ENCODE data around the gene NDUFB10.

Gene NDUFB10

GRCh38 chr16:1914988-1915387 is 44.4 kb upstream of the NDUFB10 start:
- TF ChIP-seq CTCF (IDR thresholded peaks at IDR 0.05; ENCODE audit: low read depth, low read length, missing control alignments): no peak
- in situ Hi-C loops (cut with HindIII; ENCODE audit: low sequenced_read_pairs): no loop called here
- H3K4me3 ChIP-seq (ENCODE audit: low read depth, low read length): no peak overlapping the region
- DNase-seq (ENCODE audit: low read depth): no peak

GRCh38 chr16:1915732-1916639 is 43.4 kb upstream of the NDUFB10 start:
- in situ Hi-C loops (cut with HindIII; ENCODE audit: low sequenced_read_pairs): no loop called here
- no peak for TF ChIP-seq CTCF (IDR thresholded peaks at IDR 0.05; ENCODE audit: low read depth, low read length, missing control alignments)
- no peak for DNase-seq (ENCODE audit: low read depth)
- no peak overlapping the region for H3K4me3 ChIP-seq (ENCODE audit: low read depth, low read length)

DNA sequence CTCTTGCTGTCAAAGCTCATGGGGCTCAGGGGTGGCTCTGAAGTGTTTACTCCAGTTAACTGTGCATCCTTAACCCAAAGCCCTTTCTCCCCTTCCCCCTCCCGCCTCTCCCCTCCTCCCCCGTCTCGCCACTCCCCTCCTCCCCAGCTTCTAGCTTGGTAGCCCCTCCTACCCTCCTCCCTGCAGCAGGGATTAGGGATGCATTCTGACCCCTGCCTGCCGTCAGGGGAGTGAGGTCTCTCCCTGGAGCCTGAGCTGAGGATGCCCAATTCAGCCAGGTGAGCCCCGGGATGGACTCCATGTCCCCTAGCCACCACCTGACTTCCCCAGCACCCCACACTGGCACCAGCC is 42.7 kb upstream of the NDUFB10 start:
- DNase-seq (ENCODE audit: low read depth): no peak
- no peak overlapping the region for H3K4me3 ChIP-seq (ENCODE audit: low read depth, low read length)
- in situ Hi-C loops (cut with HindIII; ENCODE audit: low sequenced_read_pairs): no loop called here
- no peak for TF ChIP-seq CTCF (IDR thresholded peaks at IDR 0.05; ENCODE audit: low read depth, low read length, missing control alignments)

- no peak overlapping the region for H3K4me3 ChIP-seq (ENCODE audit: low read depth, low read length)
- DNase-seq (ENCODE audit: low read depth): no peak
- in situ Hi-C loops (cut with HindIII; ENCODE audit: low sequenced_read_pairs): no loop called here
- no peak for TF ChIP-seq CTCF (IDR thresholded peaks at IDR 0.05; ENCODE audit: low read depth, low read length, missing control alignments)
Observed at GRCh38 chr16:1917056-1917664, 42.2 kb upstream of the NDUFB10 start.

GRCh38 chr16:1917665-1918350 is 41.5 kb upstream of the NDUFB10 start:
- in situ Hi-C loops (cut with HindIII; ENCODE audit: low sequenced_read_pairs): no loop called here
- H3K4me3 ChIP-seq (ENCODE audit: low read depth, low read length): no peak overlapping the region
- DNase-seq (ENCODE audit: low read depth): no peak
- TF ChIP-seq CTCF (IDR thresholded peaks at IDR 0.05; ENCODE audit: low read depth, low read length, missing control alignments): no peak
